GM12875 (cell line): ENCODE results near the gene ACIN1.

ENCODE experiments used
- H3K4me3 ChIP-seq: one replicate; pipeline ENCODE4 v1.5.1; 2011; ENCODE audit warnings: low read depth, low read length, control low read depth
- TF ChIP-seq, protein P1 (sequence below): IDR thresholded peaks from 2 replicates; pipeline ENCODE4 v1.5.1; 2011; ENCODE audit warnings: low read depth, mild to moderate bottlenecking, control low read depth, inconsistent platforms, low read length, moderate library complexity, borderline replicate concordance; ENCODE audit not compliant: insufficient read depth

Gene ACIN1

DNA sequence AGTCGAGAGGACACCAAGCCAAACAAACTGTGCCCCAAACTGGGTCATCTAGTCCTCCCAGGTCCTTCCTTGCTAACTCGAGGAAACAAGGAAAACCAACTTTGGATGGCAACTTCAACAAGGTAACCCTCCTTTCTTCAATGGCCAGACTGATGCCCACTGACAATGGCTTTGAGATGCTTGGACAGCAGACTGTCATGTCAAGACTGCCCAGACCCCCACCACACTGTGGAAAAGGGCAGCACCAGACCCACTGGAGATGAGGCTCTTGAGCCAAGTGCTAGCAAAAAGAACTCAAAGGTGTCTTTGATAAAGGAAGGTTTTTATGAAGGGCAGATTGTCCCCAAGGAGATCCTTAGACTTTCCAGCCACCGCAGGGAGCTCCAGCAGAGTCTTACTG lies 28.6 kb downstream of the ACIN1 start:
- H3K4me3 ChIP-seq, result no peak overlapping the region
- TF ChIP-seq, protein P1, sequence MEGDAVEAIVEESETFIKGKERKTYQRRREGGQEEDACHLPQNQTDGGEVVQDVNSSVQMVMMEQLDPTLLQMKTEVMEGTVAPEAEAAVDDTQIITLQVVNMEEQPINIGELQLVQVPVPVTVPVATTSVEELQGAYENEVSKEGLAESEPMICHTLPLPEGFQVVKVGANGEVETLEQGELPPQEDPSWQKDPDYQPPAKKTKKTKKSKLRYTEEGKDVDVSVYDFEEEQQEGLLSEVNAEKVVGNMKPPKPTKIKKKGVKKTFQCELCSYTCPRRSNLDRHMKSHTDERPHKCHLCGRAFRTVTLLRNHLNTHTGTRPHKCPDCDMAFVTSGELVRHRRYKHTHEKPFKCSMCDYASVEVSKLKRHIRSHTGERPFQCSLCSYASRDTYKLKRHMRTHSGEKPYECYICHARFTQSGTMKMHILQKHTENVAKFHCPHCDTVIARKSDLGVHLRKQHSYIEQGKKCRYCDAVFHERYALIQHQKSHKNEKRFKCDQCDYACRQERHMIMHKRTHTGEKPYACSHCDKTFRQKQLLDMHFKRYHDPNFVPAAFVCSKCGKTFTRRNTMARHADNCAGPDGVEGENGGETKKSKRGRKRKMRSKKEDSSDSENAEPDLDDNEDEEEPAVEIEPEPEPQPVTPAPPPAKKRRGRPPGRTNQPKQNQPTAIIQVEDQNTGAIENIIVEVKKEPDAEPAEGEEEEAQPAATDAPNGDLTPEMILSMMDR, result no peak

DNA sequence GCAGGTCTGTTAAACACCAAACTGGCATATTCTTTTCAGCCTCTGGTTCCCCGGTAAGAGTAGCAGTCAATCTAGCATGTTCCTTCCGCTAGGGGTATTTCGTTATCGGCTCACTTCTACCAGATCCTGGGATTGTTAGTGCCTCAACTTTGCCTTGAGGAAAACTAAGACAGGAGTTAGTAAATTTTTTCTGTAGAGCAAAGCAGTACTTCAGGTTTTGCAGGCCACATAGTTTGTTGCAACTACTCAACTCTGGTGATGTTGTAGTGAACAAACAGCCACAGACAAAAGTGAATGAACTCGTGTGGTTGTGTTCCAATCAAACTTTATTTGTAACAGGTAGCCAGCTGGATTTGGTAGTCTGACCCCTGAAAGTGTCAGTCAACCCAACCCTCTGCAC lies 31.3 kb downstream of the ACIN1 start:
- TF ChIP-seq, protein P1, result no peak

DNA sequence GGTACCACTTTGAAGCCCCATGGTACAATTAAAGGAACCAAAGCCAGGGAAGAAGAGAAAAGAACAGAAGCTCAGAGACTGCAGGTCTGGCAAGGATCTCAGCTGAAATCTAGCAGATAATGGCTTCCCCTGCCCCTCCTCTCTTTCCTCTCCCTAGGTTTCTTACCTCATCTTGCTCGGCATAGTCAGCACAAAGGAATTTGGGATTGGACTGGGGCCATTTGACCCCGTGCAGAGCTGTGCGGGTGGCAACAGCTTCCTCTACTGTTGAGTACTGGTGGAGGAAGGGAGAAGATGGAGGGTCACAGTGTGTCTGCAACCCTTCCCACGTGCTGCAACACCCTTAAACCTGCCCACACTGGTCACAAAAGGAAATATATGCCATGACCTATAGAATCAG lies 32.9 kb downstream of the ACIN1 start:
- no peak overlapping the region for H3K4me3 ChIP-seq
- TF ChIP-seq, protein P1, result no peak

More for the DNA sequence above, 31.3 kb downstream of the ACIN1 start:
- H3K4me3 ChIP-seq, result no peak overlapping the region

DNA sequence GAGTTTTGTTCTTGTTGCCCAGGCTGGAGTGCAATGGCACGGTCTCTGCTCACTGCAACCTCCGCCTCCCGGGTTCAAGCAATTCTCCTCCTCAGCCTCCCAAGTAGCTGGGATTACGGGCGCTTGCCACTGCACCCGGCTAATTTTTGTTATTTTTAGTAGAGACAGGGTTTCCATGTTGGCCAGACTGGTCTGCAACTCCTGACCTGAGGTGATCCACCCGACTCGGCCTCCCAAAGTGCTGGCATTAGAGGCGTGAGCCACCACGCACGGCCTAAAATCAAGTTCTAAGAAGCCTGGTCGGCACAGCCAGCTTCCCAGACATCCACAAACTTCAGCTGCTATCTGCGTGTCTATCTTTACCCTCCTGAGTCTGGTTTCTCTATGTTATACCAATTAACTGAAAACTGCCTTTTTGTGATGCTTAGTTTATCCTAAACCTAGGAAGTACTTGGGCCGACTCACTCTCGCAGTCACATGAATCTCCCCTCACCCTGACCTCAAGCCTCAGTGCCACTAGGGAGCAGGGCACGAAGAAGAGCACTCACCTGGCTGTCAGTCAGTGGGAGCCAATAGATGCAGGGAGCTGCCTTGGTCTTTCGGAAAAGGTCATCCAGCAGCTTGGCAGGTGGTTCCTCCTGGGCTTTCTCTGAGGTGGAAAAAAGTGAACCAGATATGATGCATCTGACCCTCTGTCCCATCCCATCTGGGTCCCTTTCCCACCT lies 34.2 kb downstream of the ACIN1 start:
- TF ChIP-seq, protein P1, result no peak

DNA sequence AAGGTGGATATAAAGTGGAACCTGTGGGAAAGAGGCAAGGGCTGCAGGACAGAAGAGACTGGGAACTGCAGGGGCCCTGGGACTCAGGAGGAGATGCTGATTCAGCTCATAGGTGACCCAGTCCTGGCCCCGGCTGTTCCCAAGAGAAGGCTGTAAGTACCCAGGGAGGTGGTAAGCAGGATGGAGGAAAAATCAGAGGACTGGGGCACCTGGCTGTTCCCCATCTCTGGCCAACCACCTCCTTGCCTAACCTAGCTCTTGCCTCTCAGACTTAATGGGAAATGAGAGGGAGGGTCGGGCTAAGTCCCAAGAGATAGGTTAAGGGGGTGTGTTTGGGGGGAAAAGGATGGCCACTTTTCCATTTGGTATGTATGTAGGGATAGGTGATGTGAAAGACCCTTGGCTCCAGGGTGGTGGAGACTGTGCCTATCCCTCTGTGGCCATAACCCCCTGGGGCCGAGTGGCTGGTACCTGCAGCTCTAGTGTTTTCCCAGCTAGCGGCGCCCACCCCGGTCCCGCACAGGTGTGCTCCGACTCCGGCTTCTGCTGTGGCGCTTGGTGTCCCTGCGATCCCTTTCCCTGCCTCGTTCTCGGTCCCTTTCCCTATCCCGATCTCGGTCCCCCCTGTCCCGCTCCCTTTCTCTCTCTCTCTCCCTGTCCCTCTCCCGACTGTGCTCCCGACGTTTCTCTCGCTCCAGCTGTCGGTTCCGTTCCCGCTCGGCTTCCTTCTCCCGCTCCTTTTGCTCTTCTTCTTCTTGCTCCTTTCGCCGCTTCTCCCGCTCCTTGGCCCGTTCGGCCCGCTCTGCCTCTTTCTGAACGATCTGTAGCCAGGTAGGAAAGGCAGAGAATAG lies 36.1 kb downstream of the ACIN1 start:
- TF ChIP-seq, protein P1, result no peak
- H3K4me3 ChIP-seq, result no peak overlapping the region

More for the DNA sequence above, 34.2 kb downstream of the ACIN1 start:
- H3K4me3 ChIP-seq, result no peak overlapping the region

DNA sequence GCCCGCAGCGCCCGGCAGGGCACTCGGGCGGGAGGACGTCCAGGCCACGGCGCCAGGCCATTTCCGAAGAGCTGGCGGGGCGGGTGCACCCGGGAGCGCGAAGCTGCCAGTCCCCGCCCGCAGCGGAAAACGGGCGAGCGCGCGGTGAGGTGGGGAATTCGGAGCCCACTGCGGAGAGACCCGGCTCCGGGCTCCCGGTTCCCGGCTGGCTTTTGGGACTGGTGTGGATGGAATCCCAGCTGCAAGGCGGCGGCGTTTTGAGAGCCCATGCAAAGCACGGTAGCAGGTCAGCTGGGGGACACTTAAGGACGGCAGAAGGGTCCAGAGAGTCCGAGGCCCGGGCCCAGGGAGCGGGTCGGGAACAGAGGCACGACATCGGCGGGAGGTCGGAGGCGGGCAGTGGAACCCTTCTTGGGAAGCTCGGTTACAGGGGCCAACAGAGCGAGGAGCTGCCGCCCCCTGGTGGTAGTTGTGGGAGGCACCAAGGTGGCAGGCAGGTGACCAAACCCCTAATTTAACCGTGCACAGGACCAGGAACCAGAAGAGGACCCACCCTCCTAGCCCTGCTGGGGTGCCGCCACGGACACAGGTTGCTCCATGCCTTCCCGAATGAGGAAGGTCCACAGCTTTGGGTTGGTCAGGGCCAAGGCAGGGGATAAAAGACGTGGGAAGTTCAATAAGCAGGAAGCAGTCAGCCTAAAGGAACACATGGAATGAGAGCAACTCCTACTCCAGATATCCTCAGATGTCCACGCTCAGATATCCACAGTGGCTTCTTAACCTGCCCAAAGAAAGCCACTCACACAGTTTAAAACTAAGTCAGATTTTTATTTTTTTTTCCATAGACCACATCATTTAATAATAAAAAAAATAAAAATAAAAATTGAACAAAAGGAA lies 36.9 kb downstream of the ACIN1 start:
- TF ChIP-seq, protein P1, result peak; percentile 96
- H3K4me3 ChIP-seq, result peak overlapping the region; percentile 36
